H9 (cell line): ENCODE measurements around the gene TMED8. TPM values are rescaled to one million over a fixed set of nuclear protein-coding genes. Genes with fewer than 3 reads are reported as not detected.

ENCODE experiments used
- DNase-seq: peaks from one replicate; pipeline ENCODE4 v3.0.0-alpha.2; 2017
- H2AFZ ChIP-seq: one replicate; pipeline ENCODE4 v1.6.1; 2013; ENCODE audit warnings: mild to moderate bottlenecking, low read length, control low read depth, moderate library complexity
- H2AK5ac ChIP-seq: 2 replicates; pipeline ENCODE4 v1.6.1; 2013; ENCODE audit warnings: low read length, control low read depth, mixed read lengths; ENCODE audit not compliant: insufficient read length
- H2BK120ac ChIP-seq: one replicate; pipeline ENCODE4 v1.6.1; 2013; ENCODE audit warnings: low read depth, mild to moderate bottlenecking, low read length, control low read depth, inconsistent platforms; ENCODE audit not compliant: poor library complexity, severe bottlenecking
- H2BK12ac ChIP-seq: 2 replicates; pipeline ENCODE4 v1.6.1; 2013; ENCODE audit warnings: low read length, control low read depth, mixed read lengths, low read depth; ENCODE audit not compliant: insufficient read length
- H2BK15ac ChIP-seq: 2 replicates; pipeline ENCODE4 v1.6.1; 2013; ENCODE audit warnings: low read depth, low read length, control low read depth
- H2BK20ac ChIP-seq: one replicate; pipeline ENCODE4 v1.6.1; 2013; ENCODE audit warnings: low read depth, mild to moderate bottlenecking, low read length, control low read depth, inconsistent platforms; ENCODE audit not compliant: poor library complexity, severe bottlenecking
- H2BK5ac ChIP-seq: 2 replicates; pipeline ENCODE4 v1.6.1; 2013; ENCODE audit warnings: low read length, control low read depth, mixed read lengths; ENCODE audit not compliant: insufficient read length
- H3K14ac ChIP-seq: 2 replicates; pipeline ENCODE4 v1.6.1; 2013; ENCODE audit warnings: low read length, control low read depth; ENCODE audit not compliant: insufficient read depth
- H3K18ac ChIP-seq: 2 replicates; pipeline ENCODE4 v1.6.1; 2013; ENCODE audit warnings: low read depth, mild to moderate bottlenecking, mixed read lengths, low read length, control low read depth; ENCODE audit not compliant: insufficient read length
- H3K23ac ChIP-seq: 2 replicates; pipeline ENCODE4 v1.6.1; 2013; ENCODE audit warnings: low read length, control low read depth, mixed read lengths, low read depth; ENCODE audit not compliant: insufficient read length
- H3K23me2 ChIP-seq: 2 replicates; pipeline ENCODE4 v1.6.1; 2013; ENCODE audit warnings: low read depth, mild to moderate bottlenecking, mixed read lengths, low read length, control low read depth; ENCODE audit not compliant: insufficient read length, poor library complexity, severe bottlenecking
- H3K27ac ChIP-seq: 2 replicates; pipeline ENCODE4 v1.5.1; 2013; ENCODE audit warnings: low read length, control low read depth, mixed read lengths, low read depth; ENCODE audit not compliant: insufficient read length
- H3K27me3 ChIP-seq: 2 replicates; pipeline ENCODE4 v1.6.1; 2013; ENCODE audit warnings: low read length, control low read depth, inconsistent platforms; ENCODE audit not compliant: insufficient read depth
- H3K4ac ChIP-seq: 2 replicates; pipeline ENCODE4 v1.6.1; 2013; ENCODE audit warnings: low read depth, mild to moderate bottlenecking, control low read depth, inconsistent platforms, low read length, moderate library complexity
- H3K4me1 ChIP-seq: 2 replicates; pipeline ENCODE4 v1.6.1; 2013; ENCODE audit warnings: low read length, control low read depth, inconsistent platforms; ENCODE audit not compliant: insufficient read depth
- H3K4me2 ChIP-seq: 2 replicates; pipeline ENCODE4 v1.6.1; 2013; ENCODE audit warnings: low read length, control low read depth, mixed read lengths; ENCODE audit not compliant: insufficient read length, insufficient read depth
- H3K56ac ChIP-seq: 2 replicates; pipeline ENCODE4 v1.6.1; 2013; ENCODE audit warnings: low read depth, mild to moderate bottlenecking, mixed read lengths, low read length, control low read depth; ENCODE audit not compliant: insufficient read length
- H3K79me1 ChIP-seq: 2 replicates; pipeline ENCODE4 v1.6.1; 2013; ENCODE audit warnings: low read depth, mild to moderate bottlenecking, moderate library complexity, low read length, control low read depth, inconsistent platforms; ENCODE audit not compliant: insufficient read depth, poor library complexity, severe bottlenecking
- H3K79me2 ChIP-seq: 2 replicates; pipeline ENCODE4 v1.6.1; 2013; ENCODE audit warnings: low read length, control low read depth, inconsistent platforms; ENCODE audit not compliant: insufficient read depth
- H3K9ac ChIP-seq: 2 replicates; pipeline ENCODE4 v1.6.1; 2013; ENCODE audit warnings: low read length, control low read depth, mixed read lengths; ENCODE audit not compliant: insufficient read length; ENCODE audit errors: extremely low read depth
- H3K9me3 ChIP-seq: one replicate; pipeline ENCODE4 v1.6.1; 2013; ENCODE audit warnings: low read depth, low read length, inconsistent platforms; ENCODE audit not compliant: control insufficient read depth
- H3T11ph ChIP-seq: one replicate; pipeline ENCODE4 v1.6.1; 2013; ENCODE audit warnings: mild to moderate bottlenecking, low read length, control low read depth, inconsistent platforms
- H4K20me1 ChIP-seq: one replicate; pipeline ENCODE4 v1.6.1; 2013; ENCODE audit not compliant: control insufficient read depth, insufficient read length, insufficient read depth
- H4K5ac ChIP-seq: 2 replicates; pipeline ENCODE4 v1.6.1; 2013; ENCODE audit warnings: low read depth, mild to moderate bottlenecking, mixed read lengths, low read length, control low read depth; ENCODE audit not compliant: insufficient read length
- H4K8ac ChIP-seq: replicated peaks from 2 replicates; pipeline ENCODE4 v1.6.1; 2013; ENCODE audit warnings: low read length, control low read depth, mixed read lengths, low read depth; ENCODE audit not compliant: insufficient read length
- H4K91ac ChIP-seq: 2 replicates; pipeline ENCODE4 v1.6.1; 2013; ENCODE audit warnings: low read depth, mild to moderate bottlenecking, moderate library complexity, mixed read lengths, low read length, control low read depth; ENCODE audit not compliant: insufficient read length
- H3K27ac Mint-ChIP-seq, 3 experiments: 2 replicates in 2 of 3; 3 replicates in 1 of 3; pipeline ENCODE4 v1.8.0; 2020 to 2021; ENCODE audit warnings: mixed read lengths in 3 of 3, mild to moderate bottlenecking in 1 of 3, moderate library complexity in 1 of 3
- H3K27me3 Mint-ChIP-seq: 2 replicates; pipeline ENCODE4 v1.8.0; 2021; ENCODE audit warnings: low read depth, mild to moderate bottlenecking, moderate library complexity, mixed read lengths
- H3K36me3 Mint-ChIP-seq, 3 experiments: 2 replicates in 2 of 3; 3 replicates in 1 of 3; pipeline ENCODE4 v1.8.0; 2020 to 2021; ENCODE audit warnings: low read depth in 3 of 3, mixed read lengths in 3 of 3; ENCODE audit not compliant: insufficient read depth in 1 of 3
- H3K4me1 Mint-ChIP-seq, 2 experiments: 2 replicates each; pipeline ENCODE4 v1.8.0; 2020; ENCODE audit warnings: mixed read lengths in 2 of 2
- H3K4me3 Mint-ChIP-seq, 2 experiments: 2 replicates in 1 of 2; 3 replicates in 1 of 2; pipeline ENCODE4 v1.8.0; 2020 to 2021; ENCODE audit warnings: mild to moderate bottlenecking in 2 of 2, mixed read lengths in 2 of 2, moderate library complexity in 1 of 2
- H3K9me3 Mint-ChIP-seq, 2 experiments: 2 replicates in 1 of 2; 3 replicates in 1 of 2; pipeline ENCODE4 v1.8.0; 2020; ENCODE audit warnings: mild to moderate bottlenecking in 2 of 2, mixed read lengths in 2 of 2, moderate library complexity in 1 of 2
- CTCF ChIP-seq: fragments of 200-600 bp; sonication (generic); conservative IDR thresholded peaks from 3 replicates; pipeline ENCODE4 v1.8.0; 2021; ENCODE audit warnings: antibody characterized with exemption, mild to moderate bottlenecking
- WGBS: extraction: QIAGEN DNeasy Blood & Tissue Kit; methylation state at CpG from one replicate; pipeline ENCODE4 v1.1.7; 2013; ENCODE audit warnings: missing lambda C conversion rate, low lambda C conversion rate, mixed read lengths; ENCODE audit not compliant: insufficient read length; ENCODE audit errors: extremely low coverage; 5-methylcytosine and 5-hydroxymethylcytosine counted together
- total RNA-seq: library from RNA; stranded (reverse); gene quantifications from 2 replicates; pipeline ENCODE4 v1.2.1, GENCODE V29; 2021

TMED8 gene
- total RNA-seq, 1 experiment from 2014 or later = 9.5 TPM

GRCh38 chr14:77344377-77344996, 32.4 kb downstream of the TMED8 start:
- no peak overlapping the region for H3K9ac ChIP-seq
- no peaks in the 10 kb centered on the region for H3K27me3 ChIP-seq

More at GRCh38 chr14:77344377-77344996, 32.4 kb downstream of the TMED8 start:
- TF ChIP-seq CTCF = no peak
- H3K4me2 ChIP-seq = no peak overlapping the region
- H2AFZ ChIP-seq = no peak overlapping the region
- Mint-ChIP-seq H3K36me3 (peaks cover 15 to 34% (median 23%) of the 10 kb centered on the region in 3 experiments), H3K4me1 (peaks cover 43 to 45% of the 10 kb centered on the region in 2 experiments), H3K4me3 (no peak overlapping the region), H3K27me3 (no peaks in the 10 kb centered on the region), H3K9me3 (no peaks in the 10 kb centered on the region), H3K27ac (peak overlapping the region in 2 of 3 experiments; percentile 7 to 12; a peak in 2 of 7 replicates)
- H3K27ac ChIP-seq = no peak overlapping the region
- no peak overlapping the region for H3K56ac ChIP-seq
- H4K20me1 ChIP-seq = no peaks in the 10 kb centered on the region
- no peak overlapping the region for H3K4ac ChIP-seq
- no peak overlapping the region for H2BK12ac ChIP-seq
- H3K9me3 ChIP-seq = no peaks in the 10 kb centered on the region
- H2BK15ac ChIP-seq = no peak overlapping the region
- H2BK20ac ChIP-seq = no peak overlapping the region
- no peak overlapping the region for H4K5ac ChIP-seq
- no peak overlapping the region for H3K23ac ChIP-seq
- H4K91ac ChIP-seq = no peak overlapping the region
- H2BK120ac ChIP-seq = no peak overlapping the region
- H2AK5ac ChIP-seq = no peak overlapping the region
- no peak overlapping the region for H3K18ac ChIP-seq
- no peak overlapping the region for H3T11ph ChIP-seq
- H3K14ac ChIP-seq = no peak overlapping the region
- H2BK5ac ChIP-seq = no peak overlapping the region
- WGBS = no CpG with 5 or more reads among the region's 3 CpGs
- H3K79me2 ChIP-seq = no peaks in the 10 kb centered on the region
- no peaks in the 10 kb centered on the region for H3K23me2 ChIP-seq
- DNase-seq = no peak
- peaks cover 16% of the 10 kb centered on the region; the same call in 1 of the 2 replicates for H3K4me1 ChIP-seq
- no peaks in the 10 kb centered on the region for H3K79me1 ChIP-seq
- H4K8ac ChIP-seq = no peak overlapping the region
